Measurements from ENCODE around the gene TYK2.

The TYK2 gene

DNA sequence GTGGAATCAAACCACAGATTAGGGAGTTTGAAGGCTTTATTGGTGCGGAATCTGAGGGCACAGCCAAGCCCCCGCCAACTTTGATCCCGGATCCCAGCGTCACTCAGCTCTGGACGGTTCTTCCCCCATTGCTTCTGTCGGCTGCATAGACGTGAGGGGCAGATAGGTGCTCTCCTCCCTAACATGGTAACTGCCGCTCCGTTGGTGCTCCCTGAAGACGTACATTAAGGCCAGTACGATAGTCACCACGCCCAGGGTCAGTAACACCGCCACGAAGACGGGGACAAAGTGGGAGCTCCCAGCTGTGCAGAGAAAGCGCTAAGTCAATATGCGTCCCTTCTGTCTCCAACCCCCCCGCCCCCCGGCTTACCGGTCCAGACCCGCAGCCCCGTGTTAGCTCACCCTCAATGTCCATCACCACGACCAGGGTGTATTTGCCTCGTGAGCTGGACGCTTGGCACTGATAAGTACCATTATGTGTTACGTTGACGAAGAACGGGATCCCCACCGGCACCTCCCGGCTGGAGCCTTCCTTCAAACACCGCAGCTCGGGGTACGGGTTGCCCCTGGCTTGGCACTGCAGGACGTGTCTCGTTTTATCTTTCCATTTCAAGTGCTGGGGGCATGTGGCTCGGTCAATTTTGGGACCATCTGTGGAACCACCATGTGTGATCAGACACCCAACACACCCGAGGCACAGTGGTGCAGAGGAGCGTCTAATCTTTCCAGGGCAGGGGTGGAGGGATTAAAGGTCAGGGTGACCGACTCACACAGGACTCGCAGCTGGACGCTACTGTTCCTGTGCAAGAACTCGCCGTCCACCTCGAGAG, 46.4 kb downstream of the TYK2 start:
- no peak for DNase-seq (ENCODE audit: low read depth)

DNA sequence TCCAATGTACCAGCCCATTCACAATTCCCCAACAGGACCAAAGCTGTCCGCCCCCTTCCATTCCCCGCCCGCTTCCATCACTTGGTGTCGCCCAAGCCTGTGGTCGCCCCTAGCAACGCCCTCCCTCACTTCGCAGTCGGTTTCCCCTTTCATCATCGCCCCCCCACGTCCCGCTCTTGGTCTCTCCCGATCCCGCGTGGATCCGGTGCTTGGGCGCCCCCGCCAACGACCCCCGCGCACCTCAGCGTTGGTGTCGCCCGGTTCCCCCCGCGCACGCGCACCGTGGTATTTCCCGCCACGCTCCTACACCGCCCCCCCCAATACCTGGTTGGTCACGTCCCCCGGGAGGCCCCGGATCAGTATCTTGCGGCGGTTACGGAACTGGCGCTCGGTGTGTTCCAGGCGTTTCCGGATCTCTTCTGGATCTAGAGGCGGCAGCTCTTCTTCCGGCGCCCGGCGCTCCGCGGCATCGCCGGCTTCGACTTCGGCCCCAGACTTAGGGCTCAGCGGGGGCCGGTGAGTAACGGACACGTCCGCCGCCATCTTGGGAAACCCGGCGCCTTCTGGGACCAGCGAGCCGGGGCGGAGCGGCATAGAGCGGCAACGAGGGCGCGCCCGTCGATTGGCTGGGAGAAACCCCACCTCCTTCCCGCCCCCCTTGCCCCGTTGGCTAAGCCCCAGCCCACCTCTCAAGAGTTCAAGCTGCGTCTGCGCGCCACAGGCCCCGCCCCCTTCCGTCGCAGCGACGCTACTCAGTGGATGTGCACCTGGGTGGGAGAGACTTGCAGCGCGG, 47.2 kb downstream of the TYK2 start, which contains the start of gene RAVER1:
TSS of gene RAVER1 (minus strand) at position 565 of the 793 bp plus-strand sequence. CDS start at position 543, 22 bp downstream.
- DNase-seq (ENCODE audit: low read depth): peak; percentile 97

DNA sequence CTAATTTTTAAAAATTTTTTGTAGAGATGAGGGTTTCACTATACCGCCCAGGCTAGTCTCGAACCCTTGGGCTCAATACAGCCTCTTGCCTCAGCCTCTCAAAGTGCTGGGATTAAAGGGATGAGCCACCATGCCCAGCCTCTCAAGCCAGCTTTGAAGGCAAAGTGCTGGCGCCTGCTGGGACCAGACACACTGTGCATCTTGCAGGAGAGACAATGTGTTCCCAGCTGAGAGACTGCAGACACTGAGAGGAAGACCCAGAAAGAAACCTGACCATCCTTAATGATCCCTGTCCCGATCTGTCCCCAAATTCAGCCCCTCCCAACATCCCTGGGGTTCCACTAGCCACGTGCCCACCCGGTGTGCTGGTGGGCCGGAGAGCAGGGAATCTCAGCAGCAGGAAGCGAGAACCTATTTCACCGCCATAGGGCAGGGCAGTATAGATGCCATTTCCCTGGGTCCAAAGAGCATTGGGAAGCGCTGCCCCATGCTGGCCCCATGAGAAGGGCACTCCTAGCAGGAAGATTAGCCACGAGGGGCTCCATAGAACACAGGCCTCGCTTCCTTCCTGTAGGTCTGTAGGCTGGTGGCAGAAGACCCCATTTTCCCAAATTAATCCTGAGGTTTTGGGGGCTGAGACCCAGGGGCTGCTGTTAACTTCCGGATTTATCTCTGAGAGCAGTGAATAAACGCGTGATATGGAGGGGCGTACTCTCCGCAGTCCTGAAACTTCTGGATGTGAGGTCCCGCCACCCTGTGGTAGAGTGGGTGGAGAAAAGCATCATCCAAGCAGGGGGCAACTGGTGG, 48.0 kb downstream of the TYK2 start:
- DNase-seq (ENCODE audit: low read depth): no peak

DNA sequence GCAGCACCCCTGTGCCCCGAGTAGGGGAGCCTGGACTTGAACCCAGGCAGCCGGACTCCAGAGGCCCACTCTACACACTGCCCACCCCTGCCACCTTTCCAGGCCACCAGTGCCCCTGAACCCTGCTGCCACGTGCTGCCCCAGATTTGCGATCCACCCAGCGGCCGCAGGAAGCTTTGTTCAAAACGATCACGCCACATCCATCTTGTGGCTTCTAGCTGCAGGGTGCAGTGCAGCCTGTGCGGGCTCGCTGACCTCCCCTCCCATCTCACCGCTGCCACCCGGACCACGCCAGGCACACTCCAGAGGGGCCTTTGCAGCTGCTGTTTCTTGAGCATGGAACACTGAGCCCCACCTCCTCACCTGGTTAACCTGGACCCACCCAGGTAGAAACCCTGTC, 50.8 kb downstream of the TYK2 start:
- no peak for DNase-seq (ENCODE audit: low read depth)

DNA sequence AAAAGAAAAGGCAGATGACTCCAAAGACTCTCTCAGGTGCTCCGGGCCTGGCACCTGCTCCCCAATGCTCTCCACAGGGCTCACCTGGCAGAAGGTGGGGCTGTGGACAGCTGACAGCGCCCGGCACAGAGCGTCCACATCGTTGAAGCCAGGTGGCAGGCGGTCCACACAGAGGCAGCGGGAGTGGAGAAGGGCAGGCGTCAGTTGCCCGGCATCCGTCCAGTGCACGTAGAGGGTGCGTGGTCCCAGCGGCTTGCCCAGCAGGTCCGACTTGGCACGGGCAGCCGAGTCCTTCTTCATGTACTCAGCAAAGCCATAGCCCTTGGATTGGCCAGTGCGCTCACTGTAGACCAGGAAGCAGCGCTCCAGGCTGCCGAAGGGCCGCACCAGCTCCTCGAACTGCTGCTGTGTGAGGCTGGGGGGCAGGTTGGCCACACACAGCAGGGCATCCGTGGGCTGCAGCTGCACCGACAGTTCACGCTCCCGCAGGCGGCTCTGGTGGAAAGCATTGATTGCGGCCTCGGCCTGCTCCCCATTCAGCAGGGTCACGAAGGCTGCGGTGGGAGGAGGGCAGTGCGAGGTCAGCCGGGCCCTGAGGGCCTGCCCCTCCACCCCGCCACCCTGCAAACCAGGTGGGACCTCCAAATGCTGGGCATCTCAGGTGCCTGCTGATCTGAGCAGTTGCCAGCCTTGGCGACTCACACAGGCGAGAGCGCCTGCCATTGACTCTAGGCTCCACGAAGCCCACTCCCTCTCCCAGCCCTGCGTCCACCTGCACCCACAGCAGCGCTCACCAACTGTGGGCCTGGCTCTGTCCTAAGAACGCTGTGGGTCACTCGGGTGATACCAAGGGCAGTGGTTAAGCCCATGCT, 51.6 kb downstream of the TYK2 start:
- no peak for DNase-seq (ENCODE audit: low read depth)

DNA sequence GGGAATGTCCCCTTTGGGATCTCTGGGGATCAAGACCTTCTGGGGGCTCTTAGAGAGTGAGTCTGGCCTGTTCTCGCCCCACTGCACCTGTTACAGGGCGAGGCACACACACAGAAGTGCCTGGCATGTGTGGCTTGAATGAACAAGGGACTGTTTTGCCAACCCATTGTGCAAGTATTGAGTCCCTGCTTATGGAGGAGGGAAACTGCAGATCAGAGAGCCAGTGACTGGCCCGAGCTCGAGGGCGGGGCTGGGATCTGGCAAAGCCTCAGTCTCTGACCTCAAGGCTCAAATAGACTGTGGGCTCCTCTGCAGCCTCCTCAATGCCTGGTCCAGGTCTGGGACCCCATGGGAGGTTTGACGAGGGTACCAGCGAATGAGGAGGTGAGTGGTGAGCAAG, 52.6 kb downstream of the TYK2 start:
- no peak for DNase-seq (ENCODE audit: low read depth)

DNA sequence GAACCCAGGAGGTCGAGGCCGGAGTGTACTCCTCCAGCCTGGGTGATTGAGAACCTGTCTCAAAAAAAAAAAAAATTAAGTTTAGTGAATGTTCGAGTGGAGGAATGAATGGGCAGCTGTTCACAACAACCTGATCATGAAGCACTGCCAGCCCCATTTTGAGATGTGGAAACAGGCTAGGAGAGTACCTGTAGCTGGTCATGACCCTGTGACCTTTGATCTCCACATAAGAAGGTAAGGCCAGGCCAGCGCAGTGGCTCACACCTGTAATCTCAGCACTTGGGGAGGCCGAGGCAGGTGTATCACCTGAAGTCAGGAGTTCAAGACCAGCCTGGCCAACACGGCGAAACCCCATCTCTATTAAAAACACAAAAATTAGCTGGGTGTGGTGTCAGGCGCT, 54.6 kb downstream of the TYK2 start:
- no peak for DNase-seq (ENCODE audit: low read depth)

DNA sequence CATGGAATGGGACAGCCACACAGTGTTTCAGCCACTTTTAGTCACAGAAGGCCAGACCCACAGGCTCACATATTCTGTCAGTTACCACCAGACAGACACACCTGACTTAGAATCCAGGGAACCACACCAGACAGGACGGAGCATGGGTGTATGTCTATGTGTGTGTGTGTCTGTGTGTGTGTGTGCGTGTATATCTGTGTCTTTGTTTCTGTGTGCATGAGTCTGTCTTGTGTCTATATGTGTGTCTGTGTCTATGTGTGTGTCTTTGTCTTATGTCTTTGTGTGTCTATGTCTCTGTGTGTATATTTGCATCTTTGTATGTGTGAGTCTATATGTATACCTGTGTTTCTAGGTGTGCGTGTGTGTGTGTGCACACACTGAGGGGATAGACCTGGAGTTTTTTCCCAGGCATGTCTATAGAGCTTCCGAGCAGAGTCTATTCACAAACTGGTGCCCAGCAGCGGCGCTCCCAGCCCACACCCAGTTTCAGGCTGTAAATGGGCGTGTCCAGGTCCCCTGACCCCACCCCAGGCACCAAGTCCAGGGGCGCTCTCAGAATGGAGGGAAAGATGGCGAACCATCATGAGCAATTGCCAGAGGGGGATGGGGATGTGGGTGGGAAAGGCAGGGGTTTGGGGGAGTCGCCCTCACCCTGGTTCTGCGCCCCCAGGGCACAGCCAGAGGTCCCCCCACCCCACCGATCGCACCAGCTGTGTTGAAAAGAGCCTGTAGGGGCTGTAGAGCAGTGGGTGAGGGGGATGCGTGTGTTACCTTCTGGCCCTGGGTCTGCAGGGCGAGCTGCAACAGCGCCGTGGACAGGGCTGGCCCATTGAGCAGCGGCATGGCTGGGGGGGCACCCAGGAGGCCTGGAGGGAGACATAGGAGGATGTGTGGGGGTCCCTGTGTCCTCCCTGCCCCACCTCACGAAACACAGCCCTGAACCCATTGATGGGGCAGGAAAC, 58.2 kb downstream of the TYK2 start:
- no peak for DNase-seq (ENCODE audit: low read depth)

DNA sequence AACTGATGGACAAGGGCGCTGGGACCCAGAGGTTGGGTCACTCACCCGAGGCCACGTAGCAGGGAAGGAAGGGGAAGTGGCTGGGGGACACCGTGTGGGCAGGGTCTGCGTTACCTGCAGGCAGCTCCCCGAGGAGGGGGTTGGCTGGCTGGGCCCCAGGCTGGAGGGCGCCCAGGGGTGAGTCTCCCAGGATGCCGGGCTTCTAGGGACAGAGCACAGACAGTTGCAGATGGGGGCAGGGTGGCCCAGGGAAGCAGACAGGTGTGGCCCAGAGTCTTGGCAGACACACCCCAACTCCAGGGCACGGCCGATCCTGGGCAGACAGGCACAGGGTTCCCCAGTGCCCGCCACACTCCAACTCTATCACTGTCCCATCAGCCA, 59.0 kb downstream of the TYK2 start:
- DNase-seq (ENCODE audit: low read depth): no peak

DNA sequence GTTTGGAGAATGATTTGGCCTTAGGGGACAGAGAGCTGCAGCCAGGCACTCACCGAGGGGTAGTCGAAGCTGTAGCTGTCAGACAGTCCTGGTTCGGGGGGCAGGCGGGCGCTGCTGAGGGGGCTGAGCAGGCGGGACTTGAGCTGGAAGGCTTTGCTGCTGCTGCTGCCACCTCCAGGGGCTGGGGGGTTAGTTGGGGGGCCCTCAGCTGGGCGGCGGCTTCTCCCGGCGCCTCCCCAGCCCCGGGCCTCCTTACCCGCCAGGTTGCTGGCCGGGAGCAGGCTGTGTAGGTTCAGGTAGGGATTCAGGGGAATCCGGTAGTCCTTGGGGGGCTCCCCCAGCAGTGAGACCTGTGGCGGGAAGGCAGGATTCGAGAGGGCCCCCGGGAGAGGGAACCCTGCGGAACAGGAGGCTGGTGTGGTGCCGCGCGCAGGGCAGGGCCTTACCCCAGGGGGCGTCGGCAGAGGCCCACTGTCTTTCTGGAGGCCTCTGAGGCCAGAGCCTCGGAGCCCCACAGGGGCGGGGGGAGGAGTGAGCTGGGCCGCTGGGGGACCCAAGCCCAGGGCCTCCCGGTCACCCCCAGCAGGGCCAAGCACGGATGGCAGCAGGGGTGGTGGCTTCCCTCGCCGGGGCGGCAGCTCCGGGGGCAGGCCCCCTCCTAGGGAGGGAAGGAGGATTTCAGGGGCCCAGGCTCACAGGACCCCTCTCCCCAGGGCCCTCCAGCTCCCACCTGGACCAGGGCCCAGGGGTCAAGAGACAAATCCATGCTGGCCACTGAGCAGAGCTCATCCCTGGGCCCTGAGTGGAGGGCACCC, 59.6 kb downstream of the TYK2 start:
- DNase-seq (ENCODE audit: low read depth): no peak

DNA sequence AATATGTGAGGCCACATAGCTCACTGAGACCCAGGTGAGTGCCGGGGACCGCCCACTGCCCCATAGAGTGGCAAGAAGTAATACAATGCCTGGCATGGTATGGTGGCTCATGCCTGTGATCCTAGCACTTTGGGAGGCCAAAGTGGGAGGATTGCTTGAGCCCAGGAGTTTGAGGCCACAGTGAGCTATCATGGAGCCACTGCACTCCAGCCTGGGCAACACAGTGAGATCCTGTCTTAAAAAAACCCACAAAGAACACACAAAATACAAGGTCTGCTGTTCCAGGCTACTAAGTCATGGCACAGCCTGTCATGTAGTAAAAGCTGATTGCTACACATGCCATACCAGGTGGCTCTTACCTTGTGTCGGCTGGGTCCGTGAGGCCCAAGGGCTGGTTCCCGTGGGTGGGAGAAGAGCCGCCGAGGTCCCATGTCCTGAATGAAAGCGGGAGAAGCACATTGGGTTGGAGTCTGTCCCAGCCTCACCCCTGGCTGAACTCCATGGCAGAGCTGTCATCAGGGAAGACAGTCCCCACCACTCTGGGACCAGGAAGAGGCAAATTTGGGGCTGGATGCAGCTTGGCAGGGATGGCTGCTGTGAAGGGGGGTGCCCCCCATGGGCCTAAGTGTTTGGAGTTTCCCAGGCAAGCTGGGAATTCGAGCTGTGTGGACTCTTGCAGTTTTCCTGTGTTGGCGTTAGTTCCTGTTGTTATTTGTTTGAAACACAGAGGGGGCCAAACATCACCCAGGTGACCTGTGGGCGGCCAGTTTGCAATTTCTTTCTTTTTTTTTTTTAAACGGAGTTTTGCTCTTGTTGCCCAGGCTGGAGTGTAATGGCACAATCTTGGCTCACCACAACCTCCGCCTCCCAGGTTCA, 61.3 kb downstream of the TYK2 start:
- DNase-seq (ENCODE audit: low read depth): no peak

DNA sequence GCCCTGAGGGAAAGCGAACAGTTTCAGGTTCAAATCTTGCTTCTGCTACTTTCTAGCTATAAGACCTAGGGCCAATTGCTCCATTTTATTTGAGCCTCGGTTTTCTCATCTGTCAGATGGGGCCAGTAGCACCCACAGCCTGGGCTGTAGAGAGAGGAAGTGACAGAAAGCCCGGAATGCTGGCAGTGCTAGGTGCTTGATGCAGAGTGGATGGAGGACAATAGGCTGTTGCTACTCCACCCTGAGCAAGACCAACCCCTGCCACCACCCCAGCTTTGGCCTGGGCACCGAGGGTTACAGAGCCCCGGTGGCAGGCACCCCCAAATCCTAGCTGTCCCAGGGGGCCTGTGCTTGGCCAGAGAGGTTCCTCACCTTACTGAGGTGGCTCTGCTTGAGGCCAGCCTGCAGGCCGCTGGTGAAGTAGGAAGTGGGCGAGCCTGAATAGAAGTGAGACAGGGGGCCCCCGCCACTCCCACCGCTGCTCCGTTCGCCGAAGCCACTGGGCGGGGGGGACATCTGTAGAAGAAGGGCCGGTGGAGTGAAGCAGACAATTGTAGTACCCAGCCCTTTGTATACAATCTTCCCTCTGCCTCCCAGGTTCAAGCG, 62.4 kb downstream of the TYK2 start:
- no peak for DNase-seq (ENCODE audit: low read depth)

DNA sequence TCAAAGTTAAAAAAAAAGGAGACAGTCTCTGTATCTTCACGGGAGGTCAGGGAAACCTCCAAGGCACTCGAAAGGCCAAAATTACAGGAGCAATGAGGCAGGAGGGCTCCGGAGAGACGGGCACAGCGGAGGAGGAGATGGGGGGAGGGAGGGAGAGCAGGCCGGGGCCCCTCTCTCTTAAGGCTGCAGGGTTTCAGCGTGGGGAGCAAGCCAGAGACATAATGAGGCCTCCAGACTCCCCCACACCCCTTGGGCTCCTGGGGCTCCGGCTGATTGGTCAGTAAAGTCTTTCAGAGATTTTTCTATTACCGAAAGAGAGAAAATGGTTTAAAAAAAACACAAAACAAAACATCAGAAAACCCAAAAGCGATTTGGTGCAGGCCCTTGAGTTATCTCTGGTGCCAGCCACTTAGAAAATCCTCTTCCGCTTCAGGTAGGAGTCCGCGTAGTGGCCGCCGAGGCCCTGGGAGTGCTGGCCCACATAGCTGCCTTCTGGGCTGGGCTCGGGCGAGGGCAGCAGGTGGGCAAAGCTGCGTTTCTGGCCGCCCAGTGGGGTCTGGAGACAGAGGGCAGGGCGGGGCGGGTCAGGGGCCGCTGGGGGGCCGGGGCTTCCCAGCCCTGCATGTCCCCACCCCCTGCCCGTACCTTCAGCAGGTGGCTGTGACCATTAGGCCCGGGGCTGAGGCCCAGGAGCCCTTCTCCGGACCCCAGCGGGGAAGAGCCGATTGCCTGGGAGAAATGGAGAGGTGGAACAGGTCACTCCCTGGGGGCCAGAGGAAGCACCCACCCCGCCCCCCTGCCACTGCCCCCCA, 63.1 kb downstream of the TYK2 start:
- no peak for DNase-seq (ENCODE audit: low read depth)

DNA sequence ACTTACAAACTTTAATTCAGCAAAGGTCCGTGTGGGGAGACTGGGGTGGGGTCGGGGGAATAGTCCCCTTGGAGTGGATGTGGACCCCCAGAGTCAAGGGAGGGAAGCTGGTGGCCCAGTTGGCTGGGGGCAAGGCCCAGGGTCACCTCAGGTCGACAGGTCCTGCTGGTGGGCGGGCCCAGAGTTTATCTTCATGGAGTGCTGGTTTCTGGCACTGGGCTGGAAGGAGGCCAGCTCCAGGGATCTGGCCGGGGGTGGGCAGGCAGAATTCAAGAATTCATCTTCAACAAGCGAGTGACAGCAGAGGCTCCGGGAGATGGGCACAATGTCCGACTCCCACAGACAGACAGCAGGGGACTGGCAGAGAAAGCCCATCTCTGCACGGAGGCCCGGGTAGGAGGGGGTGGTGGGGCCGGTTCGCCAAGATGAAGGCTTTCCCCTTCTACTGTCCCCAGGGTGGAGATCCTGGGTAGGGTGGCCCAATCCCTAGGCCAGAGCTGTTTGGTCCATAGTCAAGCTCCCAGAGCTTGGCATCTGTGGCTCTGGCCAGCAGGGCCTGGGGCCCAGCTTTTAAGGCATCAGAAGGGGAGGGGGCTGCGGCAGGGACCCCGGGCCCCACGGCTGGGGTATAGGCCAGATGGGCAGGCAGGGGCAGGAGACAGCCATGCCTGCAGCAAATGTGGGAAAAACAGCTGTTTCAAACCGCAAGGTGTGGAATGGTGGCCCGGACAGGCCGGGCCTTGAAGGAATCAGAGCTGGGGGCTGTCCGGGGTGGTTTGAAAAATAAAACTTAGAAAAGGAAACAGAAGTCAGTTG, 63.9 kb downstream of the TYK2 start:
- no peak for DNase-seq (ENCODE audit: low read depth)

DNA sequence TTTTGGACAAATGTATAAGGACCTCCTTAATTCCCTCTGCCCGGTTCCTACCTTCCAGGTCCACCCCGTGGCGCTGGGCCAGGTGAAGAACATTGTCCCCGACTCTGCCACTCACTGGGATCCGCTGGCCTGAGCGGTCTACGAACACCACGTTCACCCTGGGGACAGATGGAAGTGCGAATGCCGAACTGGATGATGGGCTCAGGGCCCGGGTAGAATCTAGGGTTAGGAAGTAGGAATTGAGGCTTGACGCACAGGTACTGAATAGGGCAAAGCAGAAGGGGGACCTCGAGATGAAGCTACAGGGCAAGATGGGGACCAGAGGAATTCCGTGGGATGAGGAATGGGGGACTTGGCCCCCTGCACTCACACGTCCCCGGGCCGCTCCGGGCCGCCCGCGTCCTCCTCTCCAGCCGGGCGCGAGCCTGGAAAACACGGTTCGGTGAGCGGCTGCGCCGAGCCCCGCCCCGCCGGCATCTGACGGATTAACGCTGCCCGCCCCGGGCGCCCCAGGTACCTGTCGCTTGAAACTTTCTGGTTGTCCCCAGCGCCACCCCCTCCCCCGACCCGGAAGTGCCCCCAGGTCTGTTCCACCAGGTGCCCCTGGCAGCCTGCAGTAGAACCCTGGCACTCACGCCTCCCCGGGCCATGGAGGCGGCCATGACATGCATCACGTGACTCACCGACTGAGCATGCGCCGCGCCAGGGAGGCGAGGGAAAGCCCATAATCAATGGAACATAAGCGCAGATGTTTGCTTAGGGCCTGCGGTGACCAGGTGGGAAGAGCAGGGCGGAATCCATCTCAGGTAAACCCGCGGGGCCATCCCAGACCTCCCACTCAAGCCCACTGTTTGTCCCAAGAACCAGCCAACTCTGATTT, 64.8 kb downstream of the TYK2 start, which contains the start of gene FDX2:
TSS of gene FDX2 (minus strand) at position 681 of the 880 bp plus-strand sequence. CDS start at position 662, 19 bp downstream.
- peak; percentile 96 for DNase-seq (ENCODE audit: low read depth)

Data from activated T-cell treated with anti-CD3 and anti-CD28 coated beads for 1 hour (primary cell).